ENCODE results near the gene ARPP21.

The ARPP21 gene

GRCh38 chr3:35779611-35780010 is 140.3 kb downstream of the ARPP21 start:
- H3K27me3 ChIP-seq (ENCODE audit: insufficient read depth, low read depth, severe bottlenecking): no peaks in the 10 kb centered on the region
- no peak for TF ChIP-seq CTCF (IDR thresholded peaks at IDR 0.05; ENCODE audit: low read depth, low read length)
- no peaks in the 10 kb centered on the region for H3K36me3 ChIP-seq
- H3K27ac ChIP-seq: no peak overlapping the region
- no peak for DNase-seq
- no peak overlapping the region for H3K4me3 ChIP-seq (ENCODE audit: low read depth, low read length)
- H3K9me3 ChIP-seq (ENCODE audit: severe bottlenecking): no peaks in the 10 kb centered on the region

GRCh38 chr3:35780800-35781199 is 141.5 kb downstream of the ARPP21 start:
- H3K4me3 ChIP-seq (ENCODE audit: low read depth, low read length): no peak overlapping the region
- no peaks in the 10 kb centered on the region for H3K27me3 ChIP-seq (ENCODE audit: insufficient read depth, low read depth, severe bottlenecking)
- DNase-seq: no peak
- H3K27ac ChIP-seq: no peak overlapping the region
- TF ChIP-seq CTCF (IDR thresholded peaks at IDR 0.05; ENCODE audit: low read depth, low read length): no peak
- no peaks in the 10 kb centered on the region for H3K9me3 ChIP-seq (ENCODE audit: severe bottlenecking)
- no peaks in the 10 kb centered on the region for H3K36me3 ChIP-seq

GRCh38 chr3:35781558-35781957 is 142.2 kb downstream of the ARPP21 start:
- H3K36me3 ChIP-seq: no peaks in the 10 kb centered on the region
- no peaks in the 10 kb centered on the region for H3K9me3 ChIP-seq (ENCODE audit: severe bottlenecking)
- no peak for DNase-seq
- TF ChIP-seq CTCF (IDR thresholded peaks at IDR 0.05; ENCODE audit: low read depth, low read length): no peak
- H3K4me3 ChIP-seq (ENCODE audit: low read depth, low read length): no peak overlapping the region
- H3K27me3 ChIP-seq (ENCODE audit: insufficient read depth, low read depth, severe bottlenecking): no peaks in the 10 kb centered on the region
- no peak overlapping the region for H3K27ac ChIP-seq

GRCh38 chr3:35782355-35782754 is 143.0 kb downstream of the ARPP21 start:
- Histone ChIP-seq H3K27me3 (ENCODE audit: insufficient read depth, low read depth, severe bottlenecking) (no peaks in the 10 kb centered on the region), H3K36me3 (no peaks in the 10 kb centered on the region), H3K4me3 (ENCODE audit: low read depth, low read length) (no peak overlapping the region), H3K27ac (no peak overlapping the region), H3K9me3 (ENCODE audit: severe bottlenecking) (no peaks in the 10 kb centered on the region)
- TF ChIP-seq CTCF (IDR thresholded peaks at IDR 0.05; ENCODE audit: low read depth, low read length): no peak
- no peak for DNase-seq

GRCh38 chr3:35784169-35784568 is 144.8 kb downstream of the ARPP21 start:
- no peak for DNase-seq
- Histone ChIP-seq H3K4me3 (ENCODE audit: low read depth, low read length) (no peak overlapping the region), H3K27ac (no peak overlapping the region), H3K9me3 (ENCODE audit: severe bottlenecking) (no peaks in the 10 kb centered on the region), H3K27me3 (ENCODE audit: insufficient read depth, low read depth, severe bottlenecking) (no peaks in the 10 kb centered on the region), H3K36me3 (no peaks in the 10 kb centered on the region)
- TF ChIP-seq CTCF (IDR thresholded peaks at IDR 0.05; ENCODE audit: low read depth, low read length): no peak

- Histone ChIP-seq H3K27me3 (ENCODE audit: insufficient read depth, low read depth, severe bottlenecking) (no peaks in the 10 kb centered on the region), H3K4me3 (ENCODE audit: low read depth, low read length) (no peak overlapping the region), H3K36me3 (no peaks in the 10 kb centered on the region), H3K9me3 (ENCODE audit: severe bottlenecking) (no peaks in the 10 kb centered on the region), H3K27ac (no peak overlapping the region)
- TF ChIP-seq CTCF (IDR thresholded peaks at IDR 0.05; ENCODE audit: low read depth, low read length): no peak
- no peak for DNase-seq
Observed at GRCh38 chr3:35785234-35785888, 146.0 kb downstream of the ARPP21 start.

All from WERI-Rb-1 (cell line).